Measurements from ENCODE around the gene CYGB.

The CYGB gene

GRCh38 chr17:76481071-76481655, 56.3 kb downstream of the CYGB start:
- DNase-seq (ENCODE audit: low read depth, low spot score): no peak

- no peak for DNase-seq (ENCODE audit: low read depth, low spot score)
Observed at GRCh38 chr17:76480632-76481031, 56.9 kb downstream of the CYGB start.

GRCh38 chr17:76479515-76480060, 57.9 kb downstream of the CYGB start:
- DNase-seq (ENCODE audit: low read depth, low spot score): no peak

- no peak for DNase-seq (ENCODE audit: low read depth, low spot score)
Observed at GRCh38 chr17:76478730-76479514, 58.6 kb downstream of the CYGB start.

GRCh38 chr17:76478097-76478496, 59.4 kb downstream of the CYGB start:
- DNase-seq (ENCODE audit: low read depth, low spot score): no peak

GRCh38 chr17:76477576-76477975, 59.9 kb downstream of the CYGB start:
- DNase-seq (ENCODE audit: low read depth, low spot score): no peak

All from smooth muscle cell of the brain vasculature (primary cell).